CMK (cell line): ENCODE results near the gene ENPP7.
A peak's percentile ranks its signal among the peaks of the same experiment; 100 is the strongest.

Source experiments
- DNase-seq: peaks from one replicate; pipeline ENCODE4 v3.0.0-alpha.2; 2010; ENCODE audit warnings: low read depth

The ENPP7 gene

GRCh38 chr17:79704691-79705090 is 26.1 kb upstream of the ENPP7 start:
- no peak for DNase-seq

- no peak for DNase-seq
Measured at GRCh38 chr17:79705674-79706073, 25.1 kb upstream of the ENPP7 start.

- DNase-seq: no peak
Measured at GRCh38 chr17:79706931-79707850, 23.6 kb upstream of the ENPP7 start.

GRCh38 chr17:79707931-79708891 is 22.5 kb upstream of the ENPP7 start:
- DNase-seq: no peak

- no peak for DNase-seq
Measured at GRCh38 chr17:79711715-79712305, 18.9 kb upstream of the ENPP7 start.

GRCh38 chr17:79713391-79713790 is 17.4 kb upstream of the ENPP7 start:
- no peak for DNase-seq

- no peak for DNase-seq
Measured at GRCh38 chr17:79714176-79715097, 16.3 kb upstream of the ENPP7 start.

- DNase-seq: no peak
Measured at GRCh38 chr17:79715098-79715942, 15.4 kb upstream of the ENPP7 start.

GRCh38 chr17:79715943-79716797 is 14.6 kb upstream of the ENPP7 start:
- no peak for DNase-seq

GRCh38 chr17:79720705-79721292 is 9.9 kb upstream of the ENPP7 start:
- no peak for DNase-seq

GRCh38 chr17:79721993-79722671 is 8.6 kb upstream of the ENPP7 start:
- no peak for DNase-seq

GRCh38 chr17:79722787-79723186 is 8.0 kb upstream of the ENPP7 start:
- no peak for DNase-seq

GRCh38 chr17:79728169-79728907 is 2.4 kb upstream of the ENPP7 start:
- peak; percentile 85 for DNase-seq

- no peak for DNase-seq
Measured at GRCh38 chr17:79728908-79729471, 1.8 kb upstream of the ENPP7 start.

GRCh38 chr17:79729761-79730160 is 982 bp upstream of the ENPP7 start:
- no peak for DNase-seq

- DNase-seq: no peak
Measured at GRCh38 chr17:79730437-79730768, 340 bp upstream of the ENPP7 start.

GRCh38 chr17:79732254-79732653 is 1.5 kb downstream of the ENPP7 start:
- DNase-seq: no peak
